ENCODE data around the gene XRCC1. TPM values are rescaled to one million over a fixed set of nuclear protein-coding genes. Genes with fewer than 3 reads are reported as not detected.
A peak's percentile ranks its signal among the peaks of the same experiment; 100 is the strongest.

Gene XRCC1
- total and polyA plus RNA-seq, 10 of the 15 experiments (the other 5 are each of a cell fraction or from before 2014, with no cell fraction given) = 2.0 to 51.1 (median 33.7) TPM

GRCh38 chr19:43532962-43533545, 42.3 kb downstream of the XRCC1 start, which contains the start of gene ZNF575 (continued):
- TF ChIP-seq EGR1 (IDR thresholded peaks at IDR 0.05; ENCODE audit: borderline replicate concordance in 1 of 2, low read depth in 2 of 2, low read length in 2 of 2) (peak in 1 of 2 experiments; percentile 87; a peak in 1 of 3 replicates), TCF3 (IDR thresholded peaks at IDR 0.05; ENCODE audit: borderline replicate concordance, insufficient read depth, low read depth, low read length) (0 out of 2 replicates have a peak, but pooled peaks have one; percentile 30), ATF7 (IDR thresholded peaks at IDR 0.05; ENCODE audit: low read depth) (no peak), SPI1 (IDR thresholded peaks at IDR 0.05; ENCODE audit: borderline replicate concordance, insufficient read depth, low read depth, low read length) (no peak), POLR2AphosphoS5 (IDR thresholded peaks at IDR 0.05; ENCODE audit: low read length) (peak; percentile 41; the same call in 1 of the 2 replicates), SREBF1 (IDR thresholded peaks at IDR 0.05; ENCODE audit: low read length) (no peak), BCLAF1 (IDR thresholded peaks at IDR 0.05) (no peak), BRCA1 (IDR thresholded peaks at IDR 0.05; ENCODE audit: low read depth, low read length) (no peak), ZNF207 (IDR thresholded peaks at IDR 0.05; ENCODE audit: borderline replicate concordance) (peak; percentile 76; the same call in 1 of the 2 replicates), GATAD2B (conservative IDR thresholded peaks at IDR 0.05; ENCODE audit: low read depth) (peak; percentile 83; the same call in 1 of the 2 replicates), E2F8 (IDR thresholded peaks at IDR 0.05; ENCODE audit: low read depth, partially characterized antibody) (peak; percentile 37), RB1 (IDR thresholded peaks at IDR 0.05; ENCODE audit: borderline replicate concordance) (no peak; the same call in 1 of the 2 replicates), MYB (IDR thresholded peaks at IDR 0.05; ENCODE audit: borderline replicate concordance, low read depth, low read length) (no peak), TCF12 (IDR thresholded peaks at IDR 0.05; ENCODE audit: low read depth, low read length) (no peak), RBBP5 (conservative IDR thresholded peaks at IDR 0.05) (no peak), ZNF24 (IDR thresholded peaks at IDR 0.05) (no peak), MEF2A (IDR thresholded peaks at IDR 0.05; ENCODE audit: insufficient read depth, low read depth, low read length) (no peak)
- TF ChIP-seq, protein P1, sequence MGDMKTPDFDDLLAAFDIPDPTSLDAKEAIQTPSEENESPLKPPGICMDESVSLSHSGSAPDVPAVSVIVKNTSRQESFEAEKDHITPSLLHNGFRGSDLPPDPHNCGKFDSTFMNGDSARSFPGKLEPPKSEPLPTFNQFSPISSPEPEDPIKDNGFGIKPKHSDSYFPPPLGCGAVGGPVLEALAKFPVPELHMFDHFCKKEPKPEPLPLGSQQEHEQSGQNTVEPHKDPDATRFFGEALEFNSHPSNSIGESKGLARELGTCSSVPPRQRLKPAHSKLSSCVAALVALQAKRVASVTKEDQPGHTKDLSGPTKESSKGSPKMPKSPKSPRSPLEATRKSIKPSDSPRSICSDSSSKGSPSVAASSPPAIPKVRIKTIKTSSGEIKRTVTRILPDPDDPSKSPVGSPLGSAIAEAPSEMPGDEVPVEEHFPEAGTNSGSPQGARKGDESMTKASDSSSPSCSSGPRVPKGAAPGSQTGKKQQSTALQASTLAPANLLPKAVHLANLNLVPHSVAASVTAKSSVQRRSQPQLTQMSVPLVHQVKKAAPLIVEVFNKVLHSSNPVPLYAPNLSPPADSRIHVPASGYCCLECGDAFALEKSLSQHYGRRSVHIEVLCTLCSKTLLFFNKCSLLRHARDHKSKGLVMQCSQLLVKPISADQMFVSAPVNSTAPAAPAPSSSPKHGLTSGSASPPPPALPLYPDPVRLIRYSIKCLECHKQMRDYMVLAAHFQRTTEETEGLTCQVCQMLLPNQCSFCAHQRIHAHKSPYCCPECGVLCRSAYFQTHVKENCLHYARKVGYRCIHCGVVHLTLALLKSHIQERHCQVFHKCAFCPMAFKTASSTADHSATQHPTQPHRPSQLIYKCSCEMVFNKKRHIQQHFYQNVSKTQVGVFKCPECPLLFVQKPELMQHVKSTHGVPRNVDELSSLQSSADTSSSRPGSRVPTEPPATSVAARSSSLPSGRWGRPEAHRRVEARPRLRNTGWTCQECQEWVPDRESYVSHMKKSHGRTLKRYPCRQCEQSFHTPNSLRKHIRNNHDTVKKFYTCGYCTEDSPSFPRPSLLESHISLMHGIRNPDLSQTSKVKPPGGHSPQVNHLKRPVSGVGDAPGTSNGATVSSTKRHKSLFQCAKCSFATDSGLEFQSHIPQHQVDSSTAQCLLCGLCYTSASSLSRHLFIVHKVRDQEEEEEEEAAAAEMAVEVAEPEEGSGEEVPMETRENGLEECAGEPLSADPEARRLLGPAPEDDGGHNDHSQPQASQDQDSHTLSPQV (IDR thresholded peaks at IDR 0.05) = no peak
- TF ChIP-seq, protein P2, sequence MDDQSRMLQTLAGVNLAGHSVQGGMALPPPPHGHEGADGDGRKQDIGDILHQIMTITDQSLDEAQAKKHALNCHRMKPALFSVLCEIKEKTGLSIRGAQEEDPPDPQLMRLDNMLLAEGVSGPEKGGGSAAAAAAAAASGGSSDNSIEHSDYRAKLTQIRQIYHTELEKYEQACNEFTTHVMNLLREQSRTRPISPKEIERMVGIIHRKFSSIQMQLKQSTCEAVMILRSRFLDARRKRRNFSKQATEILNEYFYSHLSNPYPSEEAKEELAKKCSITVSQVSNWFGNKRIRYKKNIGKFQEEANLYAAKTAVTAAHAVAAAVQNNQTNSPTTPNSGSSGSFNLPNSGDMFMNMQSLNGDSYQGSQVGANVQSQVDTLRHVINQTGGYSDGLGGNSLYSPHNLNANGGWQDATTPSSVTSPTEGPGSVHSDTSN (IDR thresholded peaks at IDR 0.05; ENCODE audit: insufficient replicate concordance, low read depth, low read length) = no peak

Data from GM12878 (cell line).